ENCODE results near the gene NELL1.
"Not testable (repeated sequence)": the region's sequence is repeated elsewhere in the genome, so short reads cannot be mapped to it uniquely, and the experiment has no call there.

NELL1 gene

GRCh38 chr11:21132146-21132720, 462.8 kb downstream of the NELL1 start:
- DNase-seq, result no peak

GRCh38 chr11:21133244-21133643, 463.9 kb downstream of the NELL1 start:
- no peak for DNase-seq

GRCh38 chr11:21133722-21134121, 464.3 kb downstream of the NELL1 start:
- no peak for DNase-seq

DNA sequence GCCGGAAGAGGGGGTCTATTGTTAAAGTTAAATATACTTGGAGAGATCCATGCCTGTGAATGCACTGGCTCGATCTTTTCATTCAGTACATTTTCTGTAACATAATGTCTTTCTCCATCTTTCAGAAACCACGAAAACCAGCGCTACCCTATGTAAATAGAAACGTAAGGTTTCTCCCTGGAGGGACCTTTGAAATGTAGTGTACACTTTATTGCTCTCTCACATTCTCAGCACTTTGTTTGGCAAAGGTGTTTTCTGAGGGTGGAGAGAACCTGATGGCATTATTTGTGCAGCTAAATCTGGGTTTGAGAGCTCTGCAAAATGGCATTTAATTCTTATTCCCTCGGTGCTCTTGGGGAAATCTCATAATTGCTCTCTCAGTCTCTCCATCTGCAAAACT, 468.4 kb downstream of the NELL1 start:
- DNase-seq, result no peak

DNA sequence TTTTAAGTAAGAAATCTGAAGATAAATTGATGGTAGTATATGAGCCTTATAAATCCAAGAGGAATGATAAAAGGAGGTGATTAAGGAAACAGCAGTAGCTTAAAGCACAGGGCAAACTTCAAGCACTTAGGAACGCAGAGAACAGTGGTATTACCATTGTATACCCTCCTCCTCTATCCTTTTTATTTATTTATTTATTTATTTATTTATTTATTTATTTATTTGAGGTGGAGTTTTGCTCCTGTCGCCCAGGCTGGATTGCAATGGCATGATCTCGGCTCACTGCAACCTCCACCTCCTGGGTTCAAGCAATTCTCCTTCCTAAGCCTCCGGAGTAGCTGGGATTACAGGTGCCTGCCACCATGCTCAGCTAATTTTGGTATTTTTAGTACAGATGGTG, 472.2 kb downstream of the NELL1 start:
- not testable (repeated sequence) for DNase-seq

DNA sequence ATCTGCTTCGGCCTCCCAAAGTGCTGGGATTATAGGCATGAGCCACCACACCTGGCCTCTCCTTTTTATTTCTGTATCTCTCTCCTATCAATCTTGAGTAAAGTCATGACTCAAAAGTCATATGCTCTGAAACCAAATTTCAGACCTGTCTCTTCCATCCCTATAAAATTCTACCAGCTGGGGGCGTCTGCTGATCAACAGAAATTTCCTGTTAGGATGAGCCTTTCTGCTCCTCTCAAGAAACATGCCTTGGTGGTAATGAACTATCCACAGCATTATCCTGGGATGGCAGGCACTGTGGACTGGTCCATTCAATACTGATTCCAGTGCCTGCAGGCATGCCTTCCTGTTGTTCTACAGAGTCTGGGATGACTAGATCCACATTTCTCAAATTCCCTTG, 472.6 kb downstream of the NELL1 start:
- no peak for DNase-seq

- no peak for DNase-seq
These were observed 475.1 kb downstream of the NELL1 start for GRCh38 chr11:21144531-21144930.

- no peak for DNase-seq
These were observed 479.0 kb downstream of the NELL1 start for GRCh38 chr11:21148376-21148775.

- DNase-seq, result no peak
These were observed 490.8 kb downstream of the NELL1 start for GRCh38 chr11:21160140-21160539.

GRCh38 chr11:21169639-21170038, 500.3 kb downstream of the NELL1 start:
- DNase-seq, result no peak

DNA sequence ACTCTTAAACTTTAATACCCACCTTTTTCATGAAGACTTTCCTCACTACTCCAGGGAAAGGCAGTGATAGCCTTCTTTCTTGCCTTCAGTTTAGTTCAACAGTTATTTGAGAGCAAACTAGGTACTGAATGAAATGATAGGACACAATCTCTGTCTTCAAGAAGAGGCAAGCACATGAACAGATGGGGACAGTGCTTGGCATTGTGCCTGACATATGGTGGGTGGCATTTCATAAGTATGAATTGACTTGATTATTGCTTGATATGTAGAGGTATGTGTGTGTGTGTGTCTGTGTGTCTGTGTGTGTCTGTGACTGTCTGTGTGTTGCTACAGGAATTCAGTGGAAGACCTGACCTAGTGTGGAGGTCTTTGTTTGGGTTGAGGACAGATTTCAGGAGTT, 504.1 kb downstream of the NELL1 start:
- no peak for DNase-seq

GRCh38 chr11:21174781-21175180, 505.4 kb downstream of the NELL1 start:
- DNase-seq, result no peak

DNA sequence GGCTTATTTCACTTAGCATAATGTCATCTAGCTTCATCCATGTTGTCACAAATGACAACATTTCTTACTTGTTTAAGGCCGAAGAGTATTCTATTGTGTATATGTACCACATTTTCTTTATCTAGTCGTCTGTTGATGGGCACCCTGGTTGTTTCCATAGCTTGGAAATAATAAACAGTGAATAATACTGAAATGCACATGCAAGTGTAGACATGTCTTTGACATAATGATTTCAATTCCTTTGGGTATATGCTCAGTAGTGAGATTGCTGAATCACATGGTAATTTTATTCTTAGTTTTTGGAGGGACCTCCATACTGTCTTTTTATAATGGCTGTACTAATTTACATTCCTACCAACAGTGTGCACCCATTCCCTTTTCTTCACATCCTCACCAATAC, 508.0 kb downstream of the NELL1 start:
- no peak for DNase-seq

DNA sequence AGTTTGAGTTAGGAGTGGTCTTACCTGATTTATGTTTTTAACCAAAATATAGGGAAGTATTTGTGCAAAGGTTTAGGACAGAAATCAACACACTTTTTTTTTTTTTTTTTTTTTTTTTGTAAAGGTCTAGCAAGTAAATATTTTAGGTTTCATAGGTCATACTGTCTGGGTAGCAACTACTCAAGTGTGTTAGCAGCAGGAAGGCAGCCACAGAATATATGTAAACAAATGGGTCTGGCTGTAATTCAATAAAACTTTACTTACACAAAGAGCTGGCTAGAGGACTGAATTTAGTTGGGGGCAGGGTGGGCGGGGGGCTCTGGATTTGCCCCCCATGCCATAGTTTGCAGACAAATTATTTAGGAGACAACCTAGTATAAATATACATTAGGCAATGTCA, 510.4 kb downstream of the NELL1 start:
- DNase-seq, result no peak

DNA sequence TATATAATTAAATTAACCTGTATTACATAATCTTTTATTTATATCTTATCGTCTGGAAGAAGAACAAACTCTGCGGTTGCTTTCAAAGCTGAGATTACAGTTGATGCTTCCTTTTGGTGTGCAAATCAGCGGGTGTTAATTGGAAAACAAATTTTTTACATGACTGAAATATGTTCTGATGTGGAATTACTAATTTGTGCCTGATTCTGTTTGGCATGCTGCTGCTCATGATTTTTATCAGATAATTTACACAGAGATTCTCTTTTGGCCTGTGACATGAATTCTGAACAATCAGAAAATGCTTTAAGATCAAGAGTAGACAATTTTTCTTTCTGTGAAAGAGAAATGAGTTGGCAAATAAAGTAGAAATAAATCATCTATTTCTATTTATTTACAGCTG, 510.8 kb downstream of the NELL1 start:
- DNase-seq, result no peak

DNA sequence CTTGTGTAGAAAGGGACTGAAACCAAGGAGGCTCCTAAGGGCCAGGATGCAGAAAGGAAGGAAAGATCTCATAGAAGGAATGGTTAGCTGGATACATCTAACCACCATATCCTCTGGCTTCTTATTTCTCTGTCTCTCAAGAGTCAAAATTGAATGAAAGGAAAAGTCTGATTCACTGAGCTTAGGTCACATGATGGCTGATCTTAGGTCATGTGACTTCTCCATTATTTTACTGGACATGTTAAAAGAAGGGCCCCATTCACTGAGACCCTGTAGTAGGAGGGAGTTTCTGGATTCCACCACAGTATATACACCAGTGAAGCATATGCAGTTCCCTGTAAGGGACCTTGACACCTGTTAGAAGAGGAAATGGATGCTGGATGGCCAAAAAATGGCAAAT, 516.6 kb downstream of the NELL1 start:
- no peak for DNase-seq

GRCh38 chr11:21190181-21190580, 520.8 kb downstream of the NELL1 start:
- no peak for DNase-seq

DNA sequence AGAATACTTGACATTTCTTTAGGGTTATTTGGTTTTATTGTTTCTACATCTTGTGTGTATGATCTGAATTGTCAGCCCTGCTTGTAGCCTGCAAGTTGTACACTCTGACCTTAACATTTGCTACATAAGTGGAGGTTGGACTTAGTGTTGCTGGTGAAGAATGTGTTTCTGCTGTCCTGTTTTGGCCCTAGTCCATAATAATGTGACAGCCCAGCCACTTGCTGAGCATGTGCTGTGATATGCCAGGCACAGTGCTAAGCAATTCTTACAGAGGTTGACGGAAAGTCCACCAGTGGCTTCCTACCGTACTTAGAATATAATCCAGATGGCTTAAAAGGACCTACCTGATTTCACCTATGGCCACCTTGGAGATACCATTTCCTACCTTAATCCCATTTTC, 526.6 kb downstream of the NELL1 start:
- DNase-seq, result no peak

GRCh38 chr11:21198498-21198897, 529.1 kb downstream of the NELL1 start:
- DNase-seq, result no peak

DNA sequence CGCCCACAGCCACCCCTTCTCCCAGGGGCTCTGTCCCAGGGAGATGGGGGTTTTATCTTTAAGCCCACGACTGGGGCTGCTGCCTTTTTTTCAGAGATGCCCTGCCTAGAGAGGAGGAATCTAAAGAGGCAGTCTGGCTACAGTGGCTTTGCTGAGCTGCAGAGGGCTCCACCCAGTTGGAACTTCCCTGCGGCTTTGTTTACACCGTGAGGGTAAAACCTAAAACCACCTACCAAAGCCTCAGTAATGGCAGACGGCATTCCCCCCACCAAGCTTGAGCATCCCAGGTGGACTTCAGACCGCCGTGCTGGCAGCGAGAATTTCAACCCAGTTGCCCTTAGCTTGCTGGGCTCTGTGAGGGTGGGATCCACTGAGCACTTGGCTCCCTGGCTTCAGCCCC, 535.8 kb downstream of the NELL1 start:
- DNase-seq, result no peak

- DNase-seq, result no peak
These were observed 556.5 kb downstream of the NELL1 start for GRCh38 chr11:21225860-21226259.

GRCh38 chr11:21229224-21229623, 559.8 kb downstream of the NELL1 start:
- no peak for DNase-seq

GRCh38 chr11:21250196-21250595, 580.8 kb downstream of the NELL1 start:
- no peak for DNase-seq

GRCh38 chr11:21254055-21254454, 584.7 kb downstream of the NELL1 start:
- no peak for DNase-seq

- DNase-seq, result no peak
These were observed 585.4 kb downstream of the NELL1 start for GRCh38 chr11:21254790-21255189.

GRCh38 chr11:21257461-21257860, 588.1 kb downstream of the NELL1 start:
- DNase-seq, result no peak
